ENCODE results near the gene KRT4.

KRT4 gene

DNA sequence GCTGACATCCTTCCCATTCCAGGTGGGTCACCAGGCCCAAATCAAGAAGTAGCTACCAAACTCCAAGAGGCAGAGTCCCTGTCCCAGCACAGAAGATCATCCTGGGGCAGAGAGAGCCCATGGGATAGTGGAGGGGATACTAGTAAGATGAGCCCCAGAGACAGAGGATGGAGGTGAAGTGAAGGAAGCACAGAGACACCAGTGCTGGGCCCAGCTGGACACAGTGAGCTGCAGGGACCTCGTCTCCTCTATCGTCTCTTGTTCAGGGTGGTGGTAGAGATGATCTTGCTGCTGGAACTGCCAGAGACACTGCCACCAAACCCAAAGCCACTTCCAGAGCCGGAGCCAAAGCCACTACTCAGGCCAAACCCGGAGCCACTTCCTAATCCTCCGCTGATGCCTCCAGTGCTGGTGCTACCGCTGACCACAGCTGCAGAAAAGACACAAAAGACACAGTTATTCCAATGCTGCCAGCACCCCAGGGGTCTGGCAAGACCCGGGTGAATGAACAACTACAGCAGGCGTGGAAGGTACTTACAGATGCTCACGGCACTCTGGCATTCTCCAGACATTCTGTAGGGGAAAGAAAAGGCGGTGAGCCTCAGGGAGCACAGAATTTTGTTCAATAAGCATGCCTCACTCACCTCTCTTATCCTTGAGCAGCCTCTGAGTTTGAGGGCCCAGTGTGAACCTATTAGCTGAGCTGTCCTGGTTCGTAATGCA lies 6.9 kb downstream of the KRT4 start:
- H3K4me2 ChIP-seq, result no peak overlapping the region
- H3K4me3 ChIP-seq, result no peak overlapping the region
- TF ChIP-seq Cebpa-rat (IDR thresholded peaks at IDR 0.05), result no peak
- H3K9ac ChIP-seq, result no peak overlapping the region
- no peaks in the 10 kb centered on the region; a peak in 1 of 22 replicates for H4K20me1 ChIP-seq
- H3K27ac ChIP-seq, result no peak overlapping the region
- H3K36me3 ChIP-seq, result no peaks in the 10 kb centered on the region
- no peaks in the 10 kb centered on the region for H3K9me3 ChIP-seq (replicated peaks in 1 of 11)
- no peaks in the 10 kb centered on the region for H3K27me3 ChIP-seq
- peaks cover 0 to 9% (median 2%) of the 10 kb centered on the region in 10 experiments; a peak in 5 of 20 replicates for H3K4me1 ChIP-seq

- H3K9ac ChIP-seq, result no peak overlapping the region
- no peak overlapping the region for H3K27ac ChIP-seq
- peaks cover 0 to 9% (median 2%) of the 10 kb centered on the region in 10 experiments; a peak in 5 of 20 replicates for H3K4me1 ChIP-seq
- H4K20me1 ChIP-seq, result no peaks in the 10 kb centered on the region; a peak in 1 of 22 replicates
- H3K9me3 ChIP-seq (replicated peaks in 1 of 11), result no peaks in the 10 kb centered on the region
- H3K27me3 ChIP-seq, result no peaks in the 10 kb centered on the region
- no peak overlapping the region for H3K4me3 ChIP-seq
- H3K36me3 ChIP-seq, result no peaks in the 10 kb centered on the region
- no peak for TF ChIP-seq Cebpa-rat (IDR thresholded peaks at IDR 0.05)
- H3K4me2 ChIP-seq, result no peak overlapping the region
Observed at GRCh38 chr12:52806169-52806811, 7.6 kb downstream of the KRT4 start.

GRCh38 chr12:52805739-52806138 lies 8.2 kb downstream of the KRT4 start:
- no peak overlapping the region; a peak in 1 of 22 replicates for H3K4me2 ChIP-seq
- no peak for TF ChIP-seq Cebpa-rat (IDR thresholded peaks at IDR 0.05)
- H3K4me3 ChIP-seq, result no peak overlapping the region
- H4K20me1 ChIP-seq, result no peaks in the 10 kb centered on the region; a peak in 1 of 22 replicates
- H3K27me3 ChIP-seq, result no peaks in the 10 kb centered on the region
- peaks cover 0 to 9% (median 2%) of the 10 kb centered on the region in 10 experiments; a peak in 5 of 20 replicates for H3K4me1 ChIP-seq
- no peaks in the 10 kb centered on the region for H3K36me3 ChIP-seq
- H3K9me3 ChIP-seq (replicated peaks in 1 of 11), result no peaks in the 10 kb centered on the region
- H3K27ac ChIP-seq, result no peak overlapping the region
- H3K9ac ChIP-seq, result no peak overlapping the region

DNA sequence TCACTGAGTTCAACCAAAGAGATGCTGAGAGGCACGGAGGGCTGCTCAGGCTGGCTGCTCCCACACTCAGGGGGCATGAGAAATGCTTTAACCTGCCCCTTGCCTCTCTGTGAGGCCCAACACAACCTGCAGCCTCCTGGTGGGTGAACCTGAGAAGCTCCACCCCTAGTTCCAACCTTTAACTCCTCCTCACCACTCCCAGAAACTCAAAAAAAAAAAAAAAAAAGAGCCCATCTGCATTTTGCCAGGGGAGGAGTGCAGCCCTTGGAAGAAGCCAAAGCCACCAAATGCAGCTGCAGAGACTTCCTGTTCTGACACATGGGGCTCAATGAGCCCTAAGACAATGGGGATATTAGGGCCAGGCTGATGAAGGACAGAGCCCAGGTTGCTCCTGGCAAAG lies 8.9 kb downstream of the KRT4 start:
- Histone ChIP-seq H4K20me1 (no peaks in the 10 kb centered on the region; a peak in 1 of 22 replicates), H3K27me3 (no peaks in the 10 kb centered on the region), H3K9ac (no peak overlapping the region), H3K4me3 (no peak overlapping the region), H3K36me3 (no peaks in the 10 kb centered on the region), H3K4me2 (peak overlapping the region in 2 of 11 experiments; percentile 18 to 26; a peak in 6 of 22 replicates), H3K27ac (no peak overlapping the region), H3K4me1 (peaks cover 0 to 9% (median 2%) of the 10 kb centered on the region in 10 experiments; a peak in 5 of 20 replicates), H3K9me3 (replicated peaks in 1 of 11) (no peaks in the 10 kb centered on the region)
- TF ChIP-seq Cebpa-rat (IDR thresholded peaks at IDR 0.05), result no peak

DNA sequence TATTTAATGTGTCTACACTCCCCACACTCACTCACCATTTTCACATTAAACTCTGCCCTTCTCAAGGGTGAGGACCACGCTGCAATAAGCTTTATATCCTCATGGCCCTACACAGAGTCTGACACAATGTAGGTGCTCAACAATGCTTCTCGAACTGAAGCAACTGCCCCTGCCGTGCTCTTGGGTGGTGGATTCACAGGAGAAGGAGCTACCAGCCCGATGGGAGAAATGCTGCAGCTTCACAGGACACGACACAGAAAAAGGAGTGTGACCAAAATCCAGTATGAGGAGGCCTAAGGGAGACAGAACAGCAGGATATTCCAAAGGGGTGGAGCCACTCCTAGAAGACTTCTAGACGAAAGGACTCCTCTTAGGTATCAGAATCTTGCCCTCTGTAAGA lies 11.5 kb downstream of the KRT4 start:
- no peak overlapping the region for H3K4me2 ChIP-seq
- no peaks in the 10 kb centered on the region for H3K27me3 ChIP-seq
- H4K20me1 ChIP-seq, result no peaks in the 10 kb centered on the region
- peaks cover 0 to 9% (median 2%) of the 10 kb centered on the region in 10 experiments; a peak in 5 of 20 replicates for H3K4me1 ChIP-seq
- H3K27ac ChIP-seq, result no peak overlapping the region
- no peak for TF ChIP-seq Cebpa-rat (IDR thresholded peaks at IDR 0.05)
- no peaks in the 10 kb centered on the region for H3K9me3 ChIP-seq (replicated peaks in 1 of 11)
- no peak overlapping the region for H3K4me3 ChIP-seq
- no peaks in the 10 kb centered on the region for H3K36me3 ChIP-seq
- no peak overlapping the region for H3K9ac ChIP-seq

GRCh38 chr12:52801773-52802172 lies 12.1 kb downstream of the KRT4 start:
- H3K4me1 ChIP-seq, result peaks cover 0 to 9% (median 2%) of the 10 kb centered on the region in 10 experiments; a peak in 5 of 20 replicates
- no peaks in the 10 kb centered on the region for H3K27me3 ChIP-seq
- TF ChIP-seq Cebpa-rat (IDR thresholded peaks at IDR 0.05), result no peak
- H3K27ac ChIP-seq, result no peak overlapping the region
- no peak overlapping the region for H3K9ac ChIP-seq
- no peak overlapping the region for H3K4me3 ChIP-seq
- no peaks in the 10 kb centered on the region for H3K9me3 ChIP-seq (replicated peaks in 1 of 11)
- no peaks in the 10 kb centered on the region for H4K20me1 ChIP-seq
- no peaks in the 10 kb centered on the region for H3K36me3 ChIP-seq
- H3K4me2 ChIP-seq, result no peak overlapping the region

GRCh38 chr12:52800259-52800917 lies 13.5 kb downstream of the KRT4 start:
- H3K36me3 ChIP-seq, result no peaks in the 10 kb centered on the region
- H3K27ac ChIP-seq, result no peak overlapping the region
- H3K27me3 ChIP-seq, result no peaks in the 10 kb centered on the region
- no peaks in the 10 kb centered on the region for H4K20me1 ChIP-seq
- no peak overlapping the region for H3K4me2 ChIP-seq
- no peaks in the 10 kb centered on the region for H3K9me3 ChIP-seq (replicated peaks in 1 of 11)
- no peak overlapping the region for H3K4me3 ChIP-seq
- no peak for TF ChIP-seq Cebpa-rat (IDR thresholded peaks at IDR 0.05)
- H3K4me1 ChIP-seq, result peaks cover 0 to 6% (median 1%) of the 10 kb centered on the region in 10 experiments; a peak in 5 of 20 replicates
- H3K9ac ChIP-seq, result no peak overlapping the region

- Histone ChIP-seq H3K27me3 (no peaks in the 10 kb centered on the region), H3K27ac (no peak overlapping the region), H3K4me1 (peaks cover 0 to 2% (median 0%) of the 10 kb centered on the region in 10 experiments; a peak in 5 of 20 replicates), H3K36me3 (no peaks in the 10 kb centered on the region), H3K9me3 (replicated peaks in 1 of 11) (no peaks in the 10 kb centered on the region), H4K20me1 (no peaks in the 10 kb centered on the region), H3K4me3 (no peak overlapping the region), H3K9ac (no peak overlapping the region), H3K4me2 (no peak overlapping the region)
- no peak for TF ChIP-seq Cebpa-rat (IDR thresholded peaks at IDR 0.05)
Observed at GRCh38 chr12:52799505-52800211, 14.3 kb downstream of the KRT4 start.
